NCI-H128 (cell line): ENCODE measurements around the gene MOB2.

Experiments used
- DNase-seq: peaks from one replicate; lab custom pipeline; 2025; ENCODE audit not compliant: unreplicated experiment; lab: John Stamatoyannopoulos, UW

The MOB2 gene

GRCh38 chr11:1473011-1473628 is 13.5 kb downstream of the MOB2 start:
- no peak for DNase-seq

GRCh38 chr11:1472180-1473005 is 14.2 kb downstream of the MOB2 start:
- no peak for DNase-seq

GRCh38 chr11:1471736-1472135 is 14.8 kb downstream of the MOB2 start:
- no peak for DNase-seq

- no peak for DNase-seq
Measured at GRCh38 chr11:1470681-1471611, 15.6 kb downstream of the MOB2 start.

- no peak for DNase-seq
Measured at GRCh38 chr11:1469911-1470680, 16.5 kb downstream of the MOB2 start.

GRCh38 chr11:1469287-1469910 is 17.2 kb downstream of the MOB2 start:
- DNase-seq = no peak

GRCh38 chr11:1468473-1469066 is 18.0 kb downstream of the MOB2 start:
- no peak for DNase-seq

- DNase-seq = no peak
Measured at GRCh38 chr11:1468002-1468401, 18.6 kb downstream of the MOB2 start.

GRCh38 chr11:1467270-1467669 is 19.3 kb downstream of the MOB2 start:
- no peak for DNase-seq

- DNase-seq = no peak
Measured at GRCh38 chr11:1466784-1467183, 19.8 kb downstream of the MOB2 start.

- DNase-seq = no peak
Measured at GRCh38 chr11:1463056-1463455, 23.5 kb downstream of the MOB2 start.

GRCh38 chr11:1462698-1462975 is 23.9 kb downstream of the MOB2 start:
- DNase-seq = no peak

- no peak for DNase-seq
Measured at GRCh38 chr11:1461826-1462697, 24.5 kb downstream of the MOB2 start.

- DNase-seq = no peak
Measured at GRCh38 chr11:1460986-1461825, 25.4 kb downstream of the MOB2 start.

GRCh38 chr11:1460396-1460985 is 26.1 kb downstream of the MOB2 start:
- DNase-seq = no peak

- DNase-seq = no peak
Measured at GRCh38 chr11:1459764-1460395, 26.7 kb downstream of the MOB2 start.

GRCh38 chr11:1459219-1459575 is 27.4 kb downstream of the MOB2 start:
- DNase-seq = no peak
